Measurements from ENCODE around the gene MMP11. TPM values are rescaled to one million over a fixed set of nuclear protein-coding genes. Genes with fewer than 3 reads are reported as not detected.

The MMP11 gene
- total RNA-seq, 1 experiment from 2014 or later, result 12.8 TPM

- H3K4me3 ChIP-seq (ENCODE audit: insufficient read depth, low read depth, low read length), result no peak overlapping the region
- H3K27me3 ChIP-seq (ENCODE audit: control insufficient read depth, insufficient read depth, low read length), result no peaks in the 10 kb centered on the region
- no peak for DNase-seq
- H3K36me3 ChIP-seq (replicated peaks; ENCODE audit: control insufficient read depth, insufficient read depth, low read length), result no peaks in the 10 kb centered on the region
Observed at GRCh38 chr22:23753385-23753784, 19.3 kb upstream of the MMP11 start.

GRCh38 chr22:23754220-23754919 is 18.3 kb upstream of the MMP11 start, which contains the start of gene VPREB3:
Gene VPREB3, minus strand, starts transcription at chr22:23754425. Its CDS starts 62 bp downstream, at chr22:23754363.
- H3K27me3 ChIP-seq (ENCODE audit: control insufficient read depth, insufficient read depth, low read length), result no peaks in the 10 kb centered on the region
- DNase-seq, result peak; percentile 60
- no peak within 1 kb of the TSS for H3K4me3 ChIP-seq (ENCODE audit: insufficient read depth, low read depth, low read length)
- no peaks in the 10 kb centered on the region for H3K36me3 ChIP-seq (replicated peaks; ENCODE audit: control insufficient read depth, insufficient read depth, low read length)

GRCh38 chr22:23754980-23755636 is 17.5 kb upstream of the MMP11 start:
- H3K4me3 ChIP-seq (ENCODE audit: insufficient read depth, low read depth, low read length), result no peak overlapping the region
- DNase-seq, result no peak
- H3K27me3 ChIP-seq (ENCODE audit: control insufficient read depth, insufficient read depth, low read length), result no peaks in the 10 kb centered on the region
- no peaks in the 10 kb centered on the region for H3K36me3 ChIP-seq (replicated peaks; ENCODE audit: control insufficient read depth, insufficient read depth, low read length)

GRCh38 chr22:23755711-23756110 is 16.9 kb upstream of the MMP11 start:
- Histone ChIP-seq H3K27me3 (ENCODE audit: control insufficient read depth, insufficient read depth, low read length) (no peaks in the 10 kb centered on the region), H3K36me3 (replicated peaks; ENCODE audit: control insufficient read depth, insufficient read depth, low read length) (no peaks in the 10 kb centered on the region), H3K4me3 (ENCODE audit: insufficient read depth, low read depth, low read length) (no peak overlapping the region)
- no peak for DNase-seq

- no peak for DNase-seq
- no peaks in the 10 kb centered on the region for H3K36me3 ChIP-seq (replicated peaks; ENCODE audit: control insufficient read depth, insufficient read depth, low read length)
- no peak overlapping the region for H3K4me3 ChIP-seq (ENCODE audit: insufficient read depth, low read depth, low read length)
- H3K27me3 ChIP-seq (ENCODE audit: control insufficient read depth, insufficient read depth, low read length), result no peaks in the 10 kb centered on the region
Observed at GRCh38 chr22:23756891-23757290, 15.8 kb upstream of the MMP11 start.

- Histone ChIP-seq H3K4me3 (ENCODE audit: insufficient read depth, low read depth, low read length) (no peak overlapping the region), H3K27me3 (ENCODE audit: control insufficient read depth, insufficient read depth, low read length) (no peaks in the 10 kb centered on the region), H3K36me3 (replicated peaks; ENCODE audit: control insufficient read depth, insufficient read depth, low read length) (no peaks in the 10 kb centered on the region)
- no peak for DNase-seq
Observed at GRCh38 chr22:23759566-23759965, 13.1 kb upstream of the MMP11 start.

- Histone ChIP-seq H3K27me3 (ENCODE audit: control insufficient read depth, insufficient read depth, low read length) (no peaks in the 10 kb centered on the region), H3K36me3 (replicated peaks; ENCODE audit: control insufficient read depth, insufficient read depth, low read length) (no peaks in the 10 kb centered on the region), H3K4me3 (ENCODE audit: insufficient read depth, low read depth, low read length) (no peak overlapping the region)
- DNase-seq, result no peak
Observed at GRCh38 chr22:23760056-23760455, 12.6 kb upstream of the MMP11 start.

- peak; percentile 84 for DNase-seq
- H3K27me3 ChIP-seq (ENCODE audit: control insufficient read depth, insufficient read depth, low read length), result no peaks in the 10 kb centered on the region
- no peaks in the 10 kb centered on the region; the same call in 1 of the 2 replicates for H3K36me3 ChIP-seq (replicated peaks; ENCODE audit: control insufficient read depth, insufficient read depth, low read length)
- peak within 1 kb of the TSS; percentile 10; the same call in 1 of the 2 replicates for H3K4me3 ChIP-seq (ENCODE audit: insufficient read depth, low read depth, low read length)
Observed at GRCh38 chr22:23762842-23763578, 9.6 kb upstream of the MMP11 start, which contains the start of gene C22orf15. Gene C22orf15, plus strand, starts transcription at chr22:23762990. Its CDS starts 317 bp downstream, at chr22:23763307.

GRCh38 chr22:23763579-23763945 is 9.1 kb upstream of the MMP11 start:
- peak; percentile 88 for DNase-seq
- peak overlapping the region; percentile 10; the same call in 1 of the 2 replicates for H3K4me3 ChIP-seq (ENCODE audit: insufficient read depth, low read depth, low read length)
- no peaks in the 10 kb centered on the region for H3K27me3 ChIP-seq (ENCODE audit: control insufficient read depth, insufficient read depth, low read length)
- no peaks in the 10 kb centered on the region; the same call in 1 of the 2 replicates for H3K36me3 ChIP-seq (replicated peaks; ENCODE audit: control insufficient read depth, insufficient read depth, low read length)

- DNase-seq, result no peak
- Histone ChIP-seq H3K27me3 (ENCODE audit: control insufficient read depth, insufficient read depth, low read length) (peaks cover under 1% of the 10 kb centered on the region), H3K36me3 (replicated peaks; ENCODE audit: control insufficient read depth, insufficient read depth, low read length) (no peaks in the 10 kb centered on the region; the same call in 1 of the 2 replicates), H3K4me3 (ENCODE audit: insufficient read depth, low read depth, low read length) (no peak overlapping the region; the same call in 1 of the 2 replicates)
Observed at GRCh38 chr22:23763954-23764353, 8.7 kb upstream of the MMP11 start.

GRCh38 chr22:23764899-23765881 is 7.5 kb upstream of the MMP11 start:
- Histone ChIP-seq H3K36me3 (replicated peaks; ENCODE audit: control insufficient read depth, insufficient read depth, low read length) (no peaks in the 10 kb centered on the region; the same call in 1 of the 2 replicates), H3K27me3 (ENCODE audit: control insufficient read depth, insufficient read depth, low read length) (peaks cover 4% of the 10 kb centered on the region), H3K4me3 (ENCODE audit: insufficient read depth, low read depth, low read length) (no peak overlapping the region)
- no peak for DNase-seq

- DNase-seq, result peak; percentile 86
Observed at GRCh38 chr22:23767303-23767672, 5.4 kb upstream of the MMP11 start.

GRCh38 chr22:23767673-23768548 is 4.7 kb upstream of the MMP11 start, which contains the start of gene CHCHD10:
Gene CHCHD10, minus strand, starts transcription at chr22:23767972. Its CDS starts 98 bp downstream, at chr22:23767874.
- no peaks in the 10 kb centered on the region; the same call in 1 of the 2 replicates for H3K36me3 ChIP-seq (replicated peaks; ENCODE audit: control insufficient read depth, insufficient read depth, low read length)
- peaks cover 9% of the 10 kb centered on the region for H3K27me3 ChIP-seq (ENCODE audit: control insufficient read depth, insufficient read depth, low read length)
- peak within 1 kb of the TSS; percentile 83 for H3K4me3 ChIP-seq (ENCODE audit: insufficient read depth, low read depth, low read length)
- DNase-seq, result peak; percentile 97

More at GRCh38 chr22:23767303-23767672, 5.4 kb upstream of the MMP11 start:
- Histone ChIP-seq H3K36me3 (replicated peaks; ENCODE audit: control insufficient read depth, insufficient read depth, low read length) (no peaks in the 10 kb centered on the region; the same call in 1 of the 2 replicates), H3K27me3 (ENCODE audit: control insufficient read depth, insufficient read depth, low read length) (peaks cover 5% of the 10 kb centered on the region), H3K4me3 (ENCODE audit: insufficient read depth, low read depth, low read length) (peak overlapping the region; percentile 83)

Measured in H7 (cell line).